Activated T-helper 9 cell treated with anti-CD3 and anti-CD28 coated beads, Interleukin-2, amount 50 U/mL, for 16 hours (primary cell): Measurements from ENCODE around the gene S100A9.

Source experiments
- DNase-seq: peaks from one replicate; pipeline ENCODE4 v3.0.0-alpha.2; 2020; ENCODE audit warnings: low read depth

The S100A9 gene

DNA sequence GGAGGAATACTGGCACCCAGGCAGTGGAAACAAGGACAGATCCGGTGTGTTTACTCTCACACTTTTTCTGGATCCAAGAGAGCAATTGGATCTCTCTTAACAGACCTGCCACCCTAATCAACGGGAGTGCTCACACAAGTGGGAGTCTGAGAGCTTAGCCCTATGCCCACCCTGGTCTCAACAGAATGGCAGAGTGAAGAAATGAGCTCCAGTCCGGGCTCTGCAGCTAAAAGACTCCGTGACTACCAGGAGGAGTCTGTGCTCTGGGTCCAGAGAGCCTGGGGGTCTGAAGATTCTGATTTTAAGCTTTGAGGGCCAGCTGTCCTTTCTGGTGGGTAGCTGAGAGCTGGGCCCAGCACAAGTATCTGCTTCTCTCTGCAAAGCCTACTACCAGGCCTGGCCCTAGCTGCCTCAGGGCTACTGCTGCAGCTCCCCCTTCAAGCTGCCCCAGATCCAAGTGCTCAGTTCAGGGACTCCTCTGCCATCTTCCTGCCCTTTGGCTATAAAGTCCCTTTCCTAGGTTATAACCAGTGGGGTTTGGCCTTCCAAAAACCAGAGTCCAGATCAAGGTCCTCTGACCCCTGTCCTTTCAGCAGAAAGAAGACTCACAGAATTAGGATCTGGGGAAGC, 3.9 kb downstream of the S100A9 start:
- no peak for DNase-seq

DNA sequence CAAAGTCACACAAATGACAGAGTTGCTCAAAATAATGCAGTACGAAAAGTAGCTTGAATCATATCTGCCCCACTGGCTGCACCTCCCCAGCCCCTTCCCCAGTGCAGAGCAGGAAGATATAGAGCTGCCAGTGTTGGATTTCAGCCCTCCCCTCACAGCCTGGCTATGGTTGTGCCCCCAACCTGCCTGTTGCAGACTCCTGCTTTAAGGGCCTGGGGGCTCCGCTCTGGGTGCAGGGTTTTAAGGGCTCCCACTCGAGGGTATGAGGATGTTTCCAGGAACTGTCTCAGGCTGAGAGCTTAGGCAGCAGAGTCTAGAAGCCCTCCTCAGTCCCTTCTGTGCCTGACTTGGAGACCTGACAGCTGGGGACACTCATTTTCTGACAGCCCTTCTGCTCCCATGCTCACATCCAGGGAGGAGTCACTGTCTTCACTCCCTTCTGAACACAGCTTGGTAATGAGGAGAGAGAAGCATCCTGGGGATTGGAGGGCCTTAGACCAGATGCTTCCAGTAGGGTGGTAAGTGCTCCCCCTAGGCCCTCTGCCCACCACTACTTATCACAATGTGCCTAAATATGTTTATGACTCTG, 4.6 kb downstream of the S100A9 start:
- DNase-seq, result no peak

DNA sequence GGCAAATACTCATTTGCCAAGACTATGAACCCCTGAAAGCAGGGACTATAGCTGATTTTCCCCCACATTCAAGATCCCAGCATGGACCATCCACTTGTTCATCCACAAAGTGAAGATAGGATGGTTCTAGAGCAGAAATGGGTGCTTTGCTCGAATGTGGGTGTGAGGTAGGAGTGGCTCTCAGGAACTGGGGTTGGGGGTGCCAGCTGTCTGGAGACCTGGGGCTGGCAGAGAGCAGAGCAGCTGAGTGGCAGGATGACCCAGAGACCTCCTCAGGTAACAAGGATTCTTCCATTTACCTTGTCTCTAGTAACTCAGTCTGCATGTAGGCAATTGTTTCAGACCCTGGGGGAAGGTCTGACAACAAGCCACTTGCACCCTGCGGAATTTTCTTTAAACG, 6.0 kb downstream of the S100A9 start:
- no peak for DNase-seq

DNA sequence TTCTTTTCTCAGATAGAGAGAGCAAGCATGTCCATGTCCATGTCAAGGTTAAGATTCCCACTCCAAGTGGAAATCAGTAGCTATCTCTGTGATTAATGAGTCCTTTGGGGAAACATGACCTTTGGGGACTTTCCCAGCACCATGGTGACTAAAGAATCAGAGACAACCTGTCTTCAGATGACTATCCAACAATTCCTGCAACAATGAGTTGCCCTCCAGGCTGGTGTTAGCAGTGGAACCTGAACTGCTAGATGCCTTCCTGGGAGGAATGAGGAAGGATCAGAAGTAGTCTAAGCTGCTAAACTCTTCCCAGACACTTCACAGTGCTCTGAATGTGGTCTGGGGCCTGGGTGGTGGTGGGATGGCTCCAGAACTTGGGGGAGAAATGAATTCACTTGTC, 6.5 kb downstream of the S100A9 start:
- DNase-seq, result no peak

DNA sequence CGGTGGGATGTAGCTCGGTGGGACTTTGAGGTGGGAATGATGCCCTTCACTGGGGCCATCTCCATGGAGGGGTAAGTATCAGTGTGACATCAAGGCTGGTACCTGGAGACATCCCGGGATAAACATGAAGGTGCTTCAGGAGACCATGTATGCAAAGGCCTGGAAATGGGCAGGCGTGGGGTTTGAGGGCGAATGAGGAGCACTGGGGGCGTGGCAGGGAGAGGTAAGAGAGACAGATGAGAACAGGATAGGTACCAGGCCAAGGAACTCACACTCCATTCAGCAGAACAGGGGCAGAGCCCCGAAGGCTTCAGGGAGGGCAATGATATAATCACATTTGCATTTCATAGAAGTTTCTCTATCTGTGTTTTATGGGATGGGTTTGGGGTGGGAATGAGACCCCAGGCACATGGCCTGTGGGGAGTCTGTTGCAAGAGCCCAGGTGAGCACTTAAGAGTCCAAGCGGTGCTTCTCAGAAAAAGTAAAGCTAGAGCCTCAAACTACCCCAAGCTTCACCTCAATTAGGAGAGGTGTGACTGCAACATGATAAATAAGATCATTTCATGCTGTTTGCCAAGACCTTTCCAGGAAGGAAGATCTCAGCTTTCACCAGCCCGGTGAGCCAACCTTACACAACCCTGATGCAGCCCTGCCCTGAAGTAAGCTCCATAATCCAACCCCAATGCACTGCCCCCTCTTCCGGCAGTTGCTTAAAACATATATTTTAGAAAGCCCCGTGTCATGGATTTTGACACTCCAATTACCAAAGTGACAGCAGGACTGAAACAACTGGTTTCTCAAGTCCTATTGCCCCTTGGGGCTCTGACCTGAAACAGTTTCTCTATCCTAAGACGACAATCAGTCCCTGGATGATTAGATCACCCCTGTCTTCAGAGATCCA, 7.4 kb downstream of the S100A9 start:
- no peak for DNase-seq

DNA sequence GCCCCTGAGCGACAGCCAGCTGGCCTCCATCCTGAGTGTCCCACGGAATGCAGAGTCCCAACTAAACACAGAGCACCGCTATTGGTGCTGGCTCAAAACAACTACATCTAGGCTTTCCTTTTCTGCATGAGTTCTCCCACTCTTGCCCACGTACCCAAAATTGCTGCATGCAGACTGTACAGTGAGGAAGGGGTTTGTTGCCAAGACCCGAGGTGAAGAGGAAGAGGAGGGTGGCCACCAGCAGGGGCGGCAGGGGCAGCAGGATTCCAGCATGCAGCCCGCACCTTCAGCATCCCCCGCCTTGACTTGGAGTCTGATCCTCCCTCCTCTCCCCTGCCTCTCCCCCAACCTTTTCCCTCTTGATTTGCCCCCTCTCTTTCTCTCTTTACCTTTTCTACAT, 8.0 kb downstream of the S100A9 start:
- no peak for DNase-seq

DNA sequence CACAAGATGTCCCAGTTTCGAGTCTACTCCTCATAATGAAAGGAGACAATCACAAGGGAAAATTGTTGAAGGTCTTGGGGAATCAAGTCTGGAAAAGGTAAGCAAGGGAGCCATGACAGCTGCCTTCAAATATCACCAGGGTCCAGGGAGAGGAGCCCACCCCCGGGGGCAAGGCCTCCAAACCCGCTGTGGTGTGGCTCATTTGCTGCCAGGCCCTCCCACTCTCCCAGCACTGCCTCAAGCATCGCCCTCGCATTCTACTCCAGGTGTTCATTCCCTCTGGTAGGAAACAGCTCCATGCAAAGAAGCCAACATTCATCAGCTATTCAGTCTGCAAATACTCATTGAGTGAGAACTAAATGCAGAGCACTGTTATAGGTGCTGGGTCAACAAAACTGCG, 8.6 kb downstream of the S100A9 start:
- no peak for DNase-seq

DNA sequence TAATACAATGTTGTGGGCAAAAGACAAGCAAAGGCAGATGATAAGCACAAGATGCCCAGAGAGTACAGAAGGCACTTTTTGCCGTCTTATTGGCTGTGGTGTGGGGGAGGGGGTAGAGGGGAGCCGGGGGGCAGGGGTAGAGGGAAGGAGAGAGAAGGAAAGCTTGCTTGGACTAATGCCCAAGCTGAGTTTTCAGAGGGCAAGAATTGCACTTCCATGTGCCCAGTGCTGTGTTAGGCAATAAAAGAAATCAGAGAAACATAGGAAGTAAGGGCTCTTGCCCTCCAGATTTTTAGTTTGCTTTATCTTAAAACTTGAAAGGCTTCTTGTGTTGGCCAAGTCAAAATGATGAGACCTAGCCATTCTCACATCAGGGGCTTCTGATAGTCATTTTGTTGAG, 9.4 kb downstream of the S100A9 start:
- no peak for DNase-seq

DNA sequence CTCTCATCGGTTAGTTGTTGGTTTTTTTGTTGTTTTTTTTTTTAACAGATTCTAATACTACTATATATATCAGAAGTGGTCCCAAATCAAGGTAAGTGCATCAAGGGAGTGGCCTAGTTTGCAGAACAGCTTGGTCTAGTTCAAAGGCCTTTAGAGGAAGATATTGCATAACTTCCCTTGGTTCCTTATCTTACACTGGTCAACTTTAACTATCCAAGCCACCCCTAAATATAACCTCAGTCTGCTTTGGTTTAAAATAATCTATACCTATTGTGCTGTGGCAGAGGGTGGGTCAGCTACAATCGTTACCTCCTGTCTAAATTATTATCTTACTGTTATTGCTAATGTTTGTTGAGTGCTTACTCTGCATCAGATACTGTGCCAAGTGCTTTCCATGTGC, 10.8 kb downstream of the S100A9 start:
- DNase-seq, result no peak

DNA sequence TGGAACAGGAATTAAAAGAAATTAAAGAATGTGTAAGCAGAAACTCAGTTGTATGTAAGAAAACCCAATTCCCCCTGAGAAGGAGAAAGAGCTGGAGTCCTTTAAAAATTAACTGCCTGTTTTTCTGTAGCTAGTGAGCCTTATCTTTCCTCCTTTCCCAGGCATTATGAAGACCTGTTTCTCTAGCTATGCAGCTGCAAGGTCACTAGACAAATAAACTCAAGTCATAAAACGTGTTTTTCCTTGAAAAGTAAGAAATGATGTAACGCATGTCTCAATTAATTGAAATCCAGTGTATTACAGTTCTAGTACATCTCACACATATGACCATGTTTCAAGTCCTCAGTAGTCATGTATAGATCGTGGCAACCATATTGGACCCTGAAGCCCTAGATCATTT, 12.5 kb downstream of the S100A9 start:
- DNase-seq, result no peak

DNA sequence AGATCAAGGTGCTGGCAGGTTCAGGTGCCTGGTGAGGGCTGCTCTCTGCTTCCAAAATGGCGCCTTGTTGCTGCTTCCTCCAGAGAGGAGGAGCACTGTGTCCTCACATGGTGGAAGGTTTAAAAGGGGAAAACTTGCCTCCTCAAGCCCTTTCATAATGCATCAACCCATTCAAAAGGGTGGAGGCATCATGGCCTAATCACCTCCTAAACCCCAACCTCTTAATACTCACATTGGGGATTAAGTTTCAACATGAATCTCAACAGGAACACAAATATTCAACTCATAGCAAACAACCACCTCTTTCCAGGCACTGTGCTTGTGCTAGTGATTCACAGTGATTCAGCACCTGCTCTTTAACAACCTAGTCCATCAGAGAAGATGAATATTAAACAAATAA, 13.6 kb downstream of the S100A9 start:
- no peak for DNase-seq

DNA sequence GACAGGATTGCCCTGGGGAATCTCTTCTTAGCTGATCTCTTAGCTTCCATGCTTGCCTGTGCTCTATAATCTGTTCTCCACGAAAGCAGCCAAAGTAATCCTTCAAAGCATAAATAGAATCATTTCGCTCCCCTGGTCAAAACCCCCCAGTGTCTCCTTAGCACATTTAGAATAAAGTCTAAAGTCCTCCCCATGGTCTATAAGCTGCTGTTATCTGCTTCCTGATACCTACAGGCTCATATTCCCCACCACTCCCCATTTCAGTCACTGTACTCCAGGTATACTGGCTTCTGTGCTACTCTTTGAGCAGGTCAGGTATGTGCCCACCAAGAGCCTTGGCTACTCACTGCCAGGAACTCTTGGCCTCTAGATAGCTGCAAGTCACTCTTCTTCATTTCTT, 14.9 kb downstream of the S100A9 start:
- DNase-seq, result no peak

DNA sequence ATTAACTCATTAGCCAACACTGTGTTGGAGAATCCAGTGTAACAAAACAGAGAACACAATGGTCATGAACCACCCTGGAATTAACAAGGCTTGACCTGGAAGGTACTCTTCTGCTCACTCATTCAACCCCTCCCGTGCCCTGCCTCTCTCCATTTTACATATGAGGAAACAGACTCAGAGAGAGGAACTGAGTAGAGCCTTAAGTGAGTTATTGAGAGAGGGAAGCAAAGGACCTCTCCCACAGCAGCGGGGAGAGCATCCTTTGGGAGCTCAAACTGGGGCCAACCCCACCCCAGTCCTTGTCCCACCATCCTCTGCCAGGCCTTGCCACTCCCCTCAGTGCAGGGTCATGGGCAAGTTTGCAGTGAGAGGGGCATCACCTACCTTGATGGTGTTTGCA, 16.4 kb downstream of the S100A9 start:
- no peak for DNase-seq

DNA sequence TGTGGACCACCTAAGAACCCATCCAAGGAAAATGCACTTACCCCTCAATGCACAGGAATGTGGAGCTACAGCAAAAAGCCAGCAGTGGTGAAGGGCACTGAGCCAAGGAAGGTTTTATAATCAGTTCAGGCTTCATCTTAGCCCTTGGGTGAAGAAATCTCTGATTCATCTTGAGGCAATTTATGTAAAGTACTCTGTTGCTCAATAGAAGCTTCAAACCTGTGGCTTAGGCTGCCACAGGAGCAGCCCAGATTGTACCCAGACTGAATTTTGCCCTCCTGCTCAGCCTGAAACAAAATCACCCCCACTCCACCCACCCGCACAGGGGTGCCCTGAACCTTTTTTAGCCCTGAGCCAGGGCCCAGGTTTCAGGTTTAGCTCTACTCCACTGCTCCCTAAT, 17.9 kb downstream of the S100A9 start, which contains the start of gene S100A12:
Gene S100A12, minus strand, starts transcription at position 111 of the 400 bp plus-strand sequence. CDS start 1,029 bp downstream, outside the sequence.
- DNase-seq, result no peak

DNA sequence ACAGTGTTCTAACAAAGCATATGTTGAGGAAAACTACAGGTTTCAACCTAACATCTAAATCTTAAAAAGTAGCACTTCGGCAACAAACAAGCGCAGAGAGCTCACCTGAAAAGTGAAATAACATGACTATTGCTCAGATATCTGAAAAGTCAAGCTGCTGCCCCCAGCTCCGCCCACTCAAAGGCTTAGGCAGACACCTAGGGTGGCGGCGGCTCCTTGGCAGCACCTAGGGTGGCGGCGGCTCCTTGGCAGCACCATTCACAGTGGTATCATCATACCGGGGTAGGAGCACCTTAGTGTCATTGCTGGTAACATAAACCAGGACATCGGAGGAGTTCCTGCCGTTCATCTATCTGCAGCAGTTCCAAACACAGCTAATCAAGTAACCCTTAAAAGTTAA, 21.9 kb downstream of the S100A9 start:
- no peak for DNase-seq

DNA sequence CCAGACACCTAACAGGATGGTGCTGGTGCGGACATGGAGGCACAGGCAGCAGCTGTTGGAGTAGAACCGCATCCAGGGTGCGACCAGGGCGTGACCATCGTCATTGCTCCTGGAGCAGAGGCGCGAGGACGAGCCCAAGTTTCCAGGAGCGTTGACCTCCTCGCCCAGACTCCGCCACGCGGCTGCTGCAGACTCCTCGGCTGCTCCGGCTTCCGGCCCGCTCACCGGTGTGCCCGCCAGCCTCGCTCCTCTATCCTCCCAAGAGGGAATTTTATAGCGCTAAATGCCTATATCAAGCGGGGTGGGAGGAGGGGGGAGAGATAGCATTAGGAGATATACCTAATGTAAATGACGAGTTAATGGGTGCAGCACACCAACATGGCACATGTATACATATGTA, 23.1 kb downstream of the S100A9 start:
- DNase-seq, result no peak

DNA sequence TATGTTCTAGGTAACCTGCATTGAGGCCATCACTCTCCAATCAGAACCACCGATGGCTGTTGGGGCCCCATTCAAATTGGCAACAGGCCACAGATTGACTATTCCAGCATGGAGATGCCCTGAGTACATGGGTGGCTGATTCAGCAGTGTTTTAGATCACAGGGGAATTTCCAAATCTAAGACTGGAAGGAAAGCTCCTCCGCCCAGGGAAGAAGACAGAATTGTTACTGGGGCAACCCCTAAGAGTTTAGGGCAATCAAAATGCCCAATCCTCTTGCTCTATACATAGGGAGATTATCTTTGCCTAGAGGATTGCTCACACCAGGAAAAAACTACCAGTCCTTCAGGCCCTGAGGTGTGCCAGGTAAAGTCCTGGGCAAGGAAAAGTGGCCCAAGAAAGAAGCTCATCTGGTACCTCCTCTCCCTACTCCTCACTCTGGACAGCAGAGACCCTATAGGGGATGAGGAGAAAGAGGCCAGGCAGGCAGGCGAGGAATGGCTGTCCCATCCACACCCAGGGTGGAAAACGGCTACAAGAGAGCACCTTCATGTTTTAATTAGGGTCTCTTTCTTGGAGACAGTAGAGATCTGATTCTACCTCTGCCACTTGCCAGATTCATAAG, 27.4 kb downstream of the S100A9 start:
- no peak for DNase-seq

DNA sequence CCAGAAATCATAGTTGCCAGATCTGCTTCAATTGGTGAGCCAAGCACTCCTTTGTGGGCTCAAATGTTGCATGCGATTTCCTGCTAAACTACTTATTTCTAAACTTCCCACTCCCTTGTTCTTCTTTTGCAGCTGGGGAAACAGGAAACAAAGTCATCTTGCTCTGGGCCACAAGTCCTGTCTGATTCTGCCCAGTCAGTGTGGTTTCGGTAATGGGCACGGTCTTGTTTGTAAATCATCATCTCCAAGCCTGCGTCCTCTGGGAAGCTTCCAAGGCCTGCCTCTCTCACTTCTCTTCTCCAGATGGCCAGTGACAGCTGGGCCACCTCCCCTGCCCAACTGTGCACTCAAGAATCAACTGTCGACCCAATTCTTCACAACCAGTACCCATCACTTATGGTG, 28.8 kb downstream of the S100A9 start:
- DNase-seq, result no peak

DNA sequence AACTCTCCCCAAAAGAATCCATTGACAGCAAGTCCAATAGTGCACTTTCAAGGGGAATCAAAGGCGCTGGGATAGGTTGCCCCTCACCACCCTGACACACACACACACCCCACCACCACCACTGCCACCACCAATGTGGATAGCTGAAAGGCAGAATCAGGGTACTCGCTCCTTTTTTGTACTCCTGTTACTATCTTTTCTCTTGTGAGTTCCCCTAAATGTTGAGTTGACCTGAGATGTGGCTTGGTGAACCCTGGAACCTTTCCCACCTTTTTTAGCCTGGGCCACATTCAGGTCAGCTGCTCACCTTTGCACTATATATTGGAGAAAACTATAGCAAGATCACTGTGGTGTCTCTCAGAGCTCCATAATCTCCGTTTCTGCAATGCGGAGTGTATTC, 29.3 kb downstream of the S100A9 start:
- DNase-seq, result no peak

DNA sequence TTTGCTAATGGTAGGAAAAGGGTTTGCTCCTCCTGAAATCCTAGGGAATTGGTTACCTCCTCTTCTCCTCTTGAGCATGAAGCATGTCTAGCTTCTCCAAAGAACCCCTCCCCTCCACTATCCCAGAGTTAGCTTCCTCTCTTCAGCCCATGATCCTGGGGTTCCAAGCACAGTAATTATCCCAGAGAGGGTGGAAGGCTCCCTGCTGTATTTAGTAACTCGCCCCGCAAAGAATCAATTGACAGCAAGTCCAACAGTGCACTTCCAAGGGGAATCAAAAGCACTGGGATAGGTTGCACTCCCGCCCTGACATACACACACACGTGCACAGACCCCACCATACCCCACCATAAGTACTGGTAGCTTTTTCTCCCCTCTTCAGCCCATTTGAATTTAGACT, 30.1 kb downstream of the S100A9 start:
- no peak for DNase-seq

DNA sequence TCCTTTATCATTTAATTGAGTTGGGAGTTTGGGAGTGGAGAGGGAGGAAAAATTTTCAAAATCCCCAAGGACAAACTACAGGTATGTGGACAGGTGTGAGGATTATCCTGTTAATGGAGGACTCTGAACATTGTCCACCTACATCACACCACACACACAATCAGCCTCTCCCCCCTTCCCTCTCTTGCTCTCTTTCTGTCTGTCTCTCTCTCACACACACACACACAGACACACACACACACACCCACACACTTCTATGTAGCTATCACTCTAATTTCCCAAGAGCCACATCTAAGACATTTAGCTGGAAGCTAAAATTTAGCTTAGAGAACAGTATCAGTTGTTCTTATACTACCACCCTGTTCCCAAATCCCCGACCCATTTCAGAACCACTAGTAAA, 31.7 kb downstream of the S100A9 start:
- no peak for DNase-seq

DNA sequence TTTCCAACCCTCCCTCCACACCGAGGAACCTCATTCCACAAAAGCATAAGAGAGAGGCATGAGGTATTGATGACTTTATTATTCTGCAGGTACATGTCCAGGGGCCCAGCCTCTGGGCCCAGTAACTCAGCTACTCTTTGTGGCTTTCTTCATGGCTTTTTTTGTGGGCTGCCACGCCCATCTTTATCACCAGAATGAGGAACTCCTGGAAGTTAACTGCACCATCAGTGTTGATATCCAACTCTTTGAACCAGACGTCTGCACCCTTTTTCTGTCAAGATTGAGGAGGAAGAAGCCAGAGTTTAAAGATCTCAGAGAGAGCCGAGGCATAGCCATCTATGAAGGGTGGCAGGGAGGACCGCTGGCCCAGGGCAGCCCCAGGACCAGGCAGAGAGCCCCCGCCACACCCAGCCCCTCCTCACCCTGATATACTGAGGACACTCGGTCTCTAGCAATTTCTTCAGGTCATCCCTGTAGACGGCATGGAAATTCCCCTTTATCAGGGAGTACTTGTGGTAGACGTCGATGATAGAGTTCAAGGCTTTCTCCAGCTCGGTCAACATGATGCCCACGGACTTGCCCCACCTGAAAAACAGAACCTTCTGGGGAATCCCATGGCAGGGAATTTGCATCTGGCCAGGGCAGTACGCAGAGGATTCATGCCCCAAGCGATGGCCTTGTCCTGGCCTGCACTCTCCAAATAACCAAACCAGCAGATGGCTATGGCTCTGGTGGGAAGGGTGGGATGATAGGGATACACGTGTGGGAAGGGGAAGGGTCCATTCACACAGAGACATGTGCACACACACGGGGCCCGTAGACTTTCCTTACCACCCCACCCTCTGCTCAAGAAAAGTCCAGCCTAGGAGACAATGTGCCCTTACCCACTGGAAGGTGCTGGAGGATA, 32.6 kb downstream of the S100A9 start:
- no peak for DNase-seq
